Stomach (tissue), 4 donors: ENCODE measurements around the gene TEPSIN.

Source experiments
- POLR2AphosphoS5 ChIP-seq, 3 donors: sonication (generic); formaldehyde crosslinking; IDR thresholded peaks; one replicate each; pipeline ENCODE4 v1.6.1; 2016; ENCODE audit warnings: antibody characterized with exemption in 3 of 3
- TF ChIP-seq, protein P1 (sequence below), 7 experiments: fragments of 450-650 bp in 4 of 7; fragments of 200-600 bp in 3 of 7; sonication (generic) in 3 of 7; IDR thresholded peaks; one replicate each; pipeline ENCODE4 v1.5.1; 2016 to 2019; ENCODE audit warnings: antibody characterized with exemption in 7 of 7, control low read depth in 2 of 7, mild to moderate bottlenecking in 1 of 7

- no peak for TF ChIP-seq POLR2AphosphoS5 (IDR thresholded peaks at IDR 0.05)
- TF ChIP-seq, protein P1, sequence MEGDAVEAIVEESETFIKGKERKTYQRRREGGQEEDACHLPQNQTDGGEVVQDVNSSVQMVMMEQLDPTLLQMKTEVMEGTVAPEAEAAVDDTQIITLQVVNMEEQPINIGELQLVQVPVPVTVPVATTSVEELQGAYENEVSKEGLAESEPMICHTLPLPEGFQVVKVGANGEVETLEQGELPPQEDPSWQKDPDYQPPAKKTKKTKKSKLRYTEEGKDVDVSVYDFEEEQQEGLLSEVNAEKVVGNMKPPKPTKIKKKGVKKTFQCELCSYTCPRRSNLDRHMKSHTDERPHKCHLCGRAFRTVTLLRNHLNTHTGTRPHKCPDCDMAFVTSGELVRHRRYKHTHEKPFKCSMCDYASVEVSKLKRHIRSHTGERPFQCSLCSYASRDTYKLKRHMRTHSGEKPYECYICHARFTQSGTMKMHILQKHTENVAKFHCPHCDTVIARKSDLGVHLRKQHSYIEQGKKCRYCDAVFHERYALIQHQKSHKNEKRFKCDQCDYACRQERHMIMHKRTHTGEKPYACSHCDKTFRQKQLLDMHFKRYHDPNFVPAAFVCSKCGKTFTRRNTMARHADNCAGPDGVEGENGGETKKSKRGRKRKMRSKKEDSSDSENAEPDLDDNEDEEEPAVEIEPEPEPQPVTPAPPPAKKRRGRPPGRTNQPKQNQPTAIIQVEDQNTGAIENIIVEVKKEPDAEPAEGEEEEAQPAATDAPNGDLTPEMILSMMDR (IDR thresholded peaks at IDR 0.05): no peak
These were observed 47.8 kb upstream of the TEPSIN start for GRCh38 chr17:81286491-81287145.
